Natural killer cell (primary cell): ENCODE results near the gene LGALS1. TPM values are rescaled to one million over a fixed set of nuclear protein-coding genes. Genes with fewer than 3 reads are reported as not detected.
"Not testable (repeated sequence)": the region's sequence is repeated elsewhere in the genome, so short reads cannot be mapped to it uniquely, and the experiment has no call there.

Experiments
- ATAC-seq, 3 donors: fragments of 150-1000 bp in 2 of 3; fragments of 200-7000 bp in 1 of 3; cut with Tn5 transposase; 1 replicate in 1 of 3; 2 replicates in 2 of 3; pipeline ENCODE4 v1.10.0; 2021; ENCODE audit warnings: mild to moderate bottlenecking in 2 of 3, moderate library complexity in 2 of 3
- DNase-seq, 2 donors: peaks; one replicate each; pipeline versions ENCODE4 v3.0.0 to v3.0.0-alpha.2; 2013 to 2021; ENCODE audit warnings: mixed read lengths in 1 of 2
- H3K27ac ChIP-seq: one replicate; pipeline ENCODE4 v1.5.1; 2013; ENCODE audit warnings: mild to moderate bottlenecking, low read length
- H3K27me3 ChIP-seq: one replicate; pipeline ENCODE4 v1.6.1; 2013; ENCODE audit warnings: low read length; ENCODE audit not compliant: control insufficient read depth, insufficient read depth
- H3K36me3 ChIP-seq: one replicate; pipeline ENCODE4 v1.6.1; 2013; ENCODE audit warnings: low read length; ENCODE audit not compliant: control insufficient read depth, insufficient read depth
- H3K4me1 ChIP-seq: one replicate; pipeline ENCODE4 v1.6.1; 2013; ENCODE audit warnings: low read length; ENCODE audit not compliant: control insufficient read depth, insufficient read depth
- H3K4me3 ChIP-seq: one replicate; pipeline ENCODE4 v1.5.1; 2013; ENCODE audit warnings: low read length
- H3K9me3 ChIP-seq: one replicate; pipeline ENCODE4 v1.6.1; 2013; ENCODE audit warnings: low read length; ENCODE audit not compliant: control insufficient read depth, insufficient read depth
- H3K27ac Mint-ChIP-seq, 2 donors: one replicate each; pipeline ENCODE4 v1.8.0; 2022; ENCODE audit warnings: mild to moderate bottlenecking in 2 of 2, mixed read lengths in 2 of 2, moderate library complexity in 1 of 2
- H3K27me3 Mint-ChIP-seq, 2 donors: one replicate each; pipeline ENCODE4 v1.8.0; 2022; ENCODE audit warnings: low read depth in 2 of 2, mixed read lengths in 2 of 2
- H3K36me3 Mint-ChIP-seq: one replicate; pipeline ENCODE4 v1.8.0; 2022; ENCODE audit warnings: mixed read lengths
- H3K4me1 Mint-ChIP-seq, 2 donors: one replicate each; pipeline ENCODE4 v1.8.0; 2022; ENCODE audit warnings: mixed read lengths in 2 of 2
- H3K4me3 Mint-ChIP-seq: one replicate; pipeline ENCODE4 v1.8.0; 2022; ENCODE audit warnings: mild to moderate bottlenecking, moderate library complexity, mixed read lengths
- H3K9me3 Mint-ChIP-seq, 2 donors: one replicate each; pipeline ENCODE4 v1.8.0; 2022; ENCODE audit warnings: mixed read lengths in 2 of 2
- WGBS: methylation state at CpG from one replicate; pipeline ENCODE4 v1.1.7; 2013; ENCODE audit warnings: missing lambda C conversion rate; ENCODE audit not compliant: insufficient coverage; 5-methylcytosine and 5-hydroxymethylcytosine counted together
- intact Hi-C: fragments of 100-400 bp; cut with micrococcal nuclease; formaldehyde crosslinking; loops from one replicate; pipeline ENCODE4 v1.14.2; 2022
- total RNA-seq, 4 donors: library from RNA; stranded (reverse); fragments of 120-200 nt in 1 of 4; gene quantifications; one replicate each; pipeline versions ENCODE4 v1.2.3 to v1.2.4, GENCODE V29; 2013 to 2022
- TF ChIP-seq, protein P1 (sequence below): fragments of 200-600 bp; IDR thresholded peaks from one replicate; pipeline ENCODE4 v1.8.0; 2022; ENCODE audit warnings: antibody characterized with exemption

LGALS1 gene
- total RNA-seq, 3 donors from 2014 or later (not counting 1 experiment from before 2014, with no cell fraction given), result 195 to 218 (median 214) TPM

DNA sequence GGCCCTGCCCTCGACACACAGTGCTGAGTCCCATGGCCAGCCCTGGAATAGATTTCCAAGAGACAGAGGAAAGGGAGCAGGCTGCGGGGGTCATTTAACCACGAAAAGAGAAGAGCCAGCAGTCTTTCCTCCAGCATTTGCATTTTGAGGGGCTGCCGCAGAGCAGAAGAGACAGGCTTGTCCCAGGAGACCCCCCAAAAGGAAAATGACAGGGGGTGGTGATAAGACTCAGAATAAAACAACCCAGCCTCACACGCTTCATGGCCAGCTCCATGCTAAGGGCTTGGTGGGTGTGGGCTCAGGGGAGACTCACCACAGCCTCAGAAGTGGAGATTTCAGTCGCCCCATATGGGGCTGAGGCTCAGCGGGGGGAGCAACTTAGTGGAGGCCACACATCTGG lies 38.3 kb downstream of the LGALS1 start:
- Mint-ChIP-seq H3K4me1 (no peaks in the 10 kb centered on the region), H3K27ac (no peak overlapping the region), H3K4me3 (no peak overlapping the region), H3K9me3 (no peaks in the 10 kb centered on the region), H3K27me3 (no peaks in the 10 kb centered on the region), H3K36me3 (no peaks in the 10 kb centered on the region)
- Histone ChIP-seq H3K4me3 (no peak overlapping the region), H3K27me3 (no peaks in the 10 kb centered on the region), H3K36me3 (no peaks in the 10 kb centered on the region), H3K27ac (no peak overlapping the region), H3K4me1 (no peaks in the 10 kb centered on the region), H3K9me3 (no peaks in the 10 kb centered on the region)
- DNase-seq (no peak), ATAC-seq (no peak)
- TF ChIP-seq, protein P1, sequence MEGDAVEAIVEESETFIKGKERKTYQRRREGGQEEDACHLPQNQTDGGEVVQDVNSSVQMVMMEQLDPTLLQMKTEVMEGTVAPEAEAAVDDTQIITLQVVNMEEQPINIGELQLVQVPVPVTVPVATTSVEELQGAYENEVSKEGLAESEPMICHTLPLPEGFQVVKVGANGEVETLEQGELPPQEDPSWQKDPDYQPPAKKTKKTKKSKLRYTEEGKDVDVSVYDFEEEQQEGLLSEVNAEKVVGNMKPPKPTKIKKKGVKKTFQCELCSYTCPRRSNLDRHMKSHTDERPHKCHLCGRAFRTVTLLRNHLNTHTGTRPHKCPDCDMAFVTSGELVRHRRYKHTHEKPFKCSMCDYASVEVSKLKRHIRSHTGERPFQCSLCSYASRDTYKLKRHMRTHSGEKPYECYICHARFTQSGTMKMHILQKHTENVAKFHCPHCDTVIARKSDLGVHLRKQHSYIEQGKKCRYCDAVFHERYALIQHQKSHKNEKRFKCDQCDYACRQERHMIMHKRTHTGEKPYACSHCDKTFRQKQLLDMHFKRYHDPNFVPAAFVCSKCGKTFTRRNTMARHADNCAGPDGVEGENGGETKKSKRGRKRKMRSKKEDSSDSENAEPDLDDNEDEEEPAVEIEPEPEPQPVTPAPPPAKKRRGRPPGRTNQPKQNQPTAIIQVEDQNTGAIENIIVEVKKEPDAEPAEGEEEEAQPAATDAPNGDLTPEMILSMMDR, result no peak
- 75% methylated on average over 7 of the region's 7 CpGs for WGBS
- intact Hi-C loops, result no loop called here

DNA sequence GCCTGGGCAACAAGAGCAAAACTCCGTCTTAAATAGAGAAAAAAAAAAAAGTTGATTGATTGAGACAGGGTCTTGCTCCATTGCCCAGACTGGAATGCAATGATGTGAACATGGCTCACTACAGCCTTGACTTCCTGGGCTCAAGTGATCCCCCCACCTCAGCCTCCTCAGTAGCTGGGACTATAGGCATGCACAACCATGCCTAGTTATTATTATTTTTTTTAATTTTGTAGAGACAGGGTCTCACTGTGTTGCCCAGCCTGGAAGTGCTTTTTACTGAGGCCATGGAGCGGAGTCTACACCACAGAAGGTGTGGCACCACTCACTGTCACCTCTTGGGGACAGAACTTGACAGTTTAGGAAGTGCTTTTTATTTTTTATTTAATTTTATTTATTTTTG lies 39.2 kb downstream of the LGALS1 start:
- H3K27ac Mint-ChIP-seq, result no peak overlapping the region
- ATAC-seq (no peak), DNase-seq (no peak)
- Histone ChIP-seq H3K27me3 (no peaks in the 10 kb centered on the region), H3K36me3 (no peaks in the 10 kb centered on the region), H3K27ac (no peak overlapping the region), H3K4me3 (no peak overlapping the region), H3K4me1 (no peaks in the 10 kb centered on the region), H3K9me3 (no peaks in the 10 kb centered on the region)
- 96% methylated on average over 2 of the region's 2 CpGs for WGBS
- H3K9me3 Mint-ChIP-seq, result no peaks in the 10 kb centered on the region
- no peaks in the 10 kb centered on the region for H3K27me3 Mint-ChIP-seq
- no peaks in the 10 kb centered on the region for H3K36me3 Mint-ChIP-seq
- TF ChIP-seq, protein P1, result no peak
- H3K4me3 Mint-ChIP-seq, result no peak overlapping the region
- no peaks in the 10 kb centered on the region for H3K4me1 Mint-ChIP-seq
- intact Hi-C loops, result no loop called here

DNA sequence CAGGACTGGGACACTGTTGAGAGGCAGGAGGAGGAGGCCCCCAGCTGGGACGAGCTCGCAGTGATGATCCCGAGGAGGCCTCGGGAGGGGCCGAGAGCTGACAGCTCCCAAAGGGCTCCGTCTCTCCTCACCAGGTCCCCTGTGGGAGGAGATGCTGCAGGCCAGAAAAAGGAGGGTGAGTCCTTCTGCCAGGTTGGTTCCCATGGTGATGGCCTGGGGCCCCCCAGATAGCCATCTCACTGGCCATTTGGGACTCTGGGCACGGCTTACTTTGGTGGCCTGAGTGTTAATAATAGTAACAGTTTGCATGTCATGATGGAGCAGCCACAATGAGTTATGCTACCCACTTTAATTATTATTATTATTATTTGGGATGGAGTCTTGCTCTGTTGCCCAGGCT lies 40.3 kb downstream of the LGALS1 start:
- no peak overlapping the region for H3K4me3 ChIP-seq
- H3K4me1 ChIP-seq, result no peaks in the 10 kb centered on the region
- no peak overlapping the region for H3K4me3 Mint-ChIP-seq
- H3K36me3 Mint-ChIP-seq, result no peaks in the 10 kb centered on the region
- H3K9me3 Mint-ChIP-seq, result no peaks in the 10 kb centered on the region
- H3K4me1 Mint-ChIP-seq, result no peaks in the 10 kb centered on the region
- DNase-seq (no peak), ATAC-seq (no peak)
- H3K36me3 ChIP-seq, result no peaks in the 10 kb centered on the region
- intact Hi-C loops, result no loop called here
- TF ChIP-seq, protein P1, result no peak
- H3K27me3 ChIP-seq, result no peaks in the 10 kb centered on the region
- no peaks in the 10 kb centered on the region for H3K27me3 Mint-ChIP-seq
- H3K9me3 ChIP-seq, result no peaks in the 10 kb centered on the region
- 97% methylated on average over 6 of the region's 7 CpGs for WGBS
- no peak overlapping the region for H3K27ac Mint-ChIP-seq
- H3K27ac ChIP-seq, result no peak overlapping the region

DNA sequence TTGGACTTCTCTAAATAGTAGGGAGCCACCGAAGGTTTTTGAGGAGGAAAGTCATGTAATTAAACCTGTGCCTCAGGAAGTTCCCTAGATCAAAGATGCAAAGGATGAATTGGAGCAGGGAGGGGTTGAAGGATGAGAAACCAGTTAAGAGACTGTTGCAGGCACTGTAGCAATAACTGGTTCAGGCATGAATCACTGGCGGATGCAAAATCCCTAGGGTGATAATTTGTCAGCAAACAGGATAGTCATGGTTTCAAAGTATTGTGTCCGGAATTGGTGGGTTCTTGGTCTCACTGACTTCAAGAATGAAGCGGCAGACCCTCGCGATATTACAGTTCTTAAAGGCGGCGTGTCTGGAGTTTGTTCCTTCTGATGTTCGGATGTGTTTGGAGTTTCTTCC lies 41.3 kb downstream of the LGALS1 start:
- Histone ChIP-seq H3K4me1 (no peaks in the 10 kb centered on the region), H3K9me3 (no peaks in the 10 kb centered on the region), H3K27me3 (no peaks in the 10 kb centered on the region), H3K27ac (no peak overlapping the region), H3K4me3 (no peak overlapping the region), H3K36me3 (no peaks in the 10 kb centered on the region)
- H3K4me1 Mint-ChIP-seq, result no peaks in the 10 kb centered on the region
- TF ChIP-seq, protein P1, result no peak
- no peaks in the 10 kb centered on the region for H3K27me3 Mint-ChIP-seq
- intact Hi-C loops, result no loop called here
- no peaks in the 10 kb centered on the region for H3K36me3 Mint-ChIP-seq
- H3K27ac Mint-ChIP-seq, result no peak overlapping the region
- DNase-seq, result no peak
- no peak overlapping the region for H3K4me3 Mint-ChIP-seq
- 94% methylated on average over 9 of the region's 9 CpGs for WGBS
- ATAC-seq, result no peak
- H3K9me3 Mint-ChIP-seq, result no peaks in the 10 kb centered on the region

DNA sequence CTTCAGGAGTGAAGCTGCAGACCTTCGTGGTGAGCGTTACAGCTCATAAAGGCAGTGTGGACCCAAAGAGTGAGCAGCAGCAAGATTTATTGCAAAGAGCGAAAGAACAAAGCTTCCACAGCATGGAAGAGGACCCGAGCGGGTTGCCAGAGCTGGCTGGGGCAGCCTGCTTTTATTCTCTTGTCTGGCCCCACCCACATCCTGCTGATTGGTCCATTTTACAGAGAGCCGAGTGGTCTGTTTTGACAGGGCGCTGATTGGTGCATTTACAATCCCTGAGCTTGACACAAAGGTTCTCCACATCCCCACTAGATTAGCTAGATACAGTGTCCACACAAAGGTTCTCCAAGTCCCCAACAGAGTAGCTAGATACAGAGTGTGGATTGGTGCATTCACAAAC lies 41.8 kb downstream of the LGALS1 start:
- H3K27me3 Mint-ChIP-seq, intact Hi-C loops, H3K9me3 ChIP-seq, H3K27ac Mint-ChIP-seq, H3K27ac ChIP-seq, H3K4me3 ChIP-seq, H3K27me3 ChIP-seq, H3K36me3 ChIP-seq, DNase-seq, H3K4me1 ChIP-seq, H3K9me3 Mint-ChIP-seq, H3K4me1 Mint-ChIP-seq, ATAC-seq, H3K4me3 Mint-ChIP-seq, H3K36me3 Mint-ChIP-seq: not testable (repeated sequence)
- WGBS, result 94% methylated on average over 6 of the region's 7 CpGs
